ENCODE data around the gene MAST2.
"Not testable (repeated sequence)": the region's sequence is repeated elsewhere in the genome, so short reads cannot be mapped to it uniquely, and the experiment has no call there.

Gene MAST2

DNA sequence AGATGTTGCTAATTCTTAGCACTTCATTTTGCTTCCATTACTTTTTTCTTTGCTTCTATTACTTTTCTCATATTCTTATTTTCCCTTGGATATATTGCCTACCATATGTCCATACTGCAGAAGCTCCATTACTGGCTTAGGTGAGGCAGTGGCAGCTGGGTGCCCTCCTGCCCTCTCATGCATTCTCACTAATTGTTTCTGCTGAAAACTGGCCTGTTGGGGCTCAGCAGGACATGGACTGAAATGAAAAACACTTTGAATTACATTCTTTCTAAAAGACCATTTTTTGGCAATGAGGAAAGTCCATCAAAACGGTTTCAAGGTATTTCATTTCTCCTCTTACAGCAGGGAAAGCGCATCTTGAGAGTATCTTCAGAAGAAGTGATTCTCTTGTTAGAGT, 122.9 kb downstream of the MAST2 start:
- Histone ChIP-seq H3K36me3 (ENCODE audit: control insufficient read depth in 1 of 2, insufficient read depth in 2 of 2, low read length in 2 of 2) (no peaks in the 10 kb centered on the region), H3K27ac (ENCODE audit: low read length) (no peak overlapping the region), H3K9me3 (ENCODE audit: control insufficient read depth in 1 of 2, low read length in 2 of 2) (no peaks in the 10 kb centered on the region), H3K27me3 (ENCODE audit: low read depth, low read length) (no peaks in the 10 kb centered on the region), H3K4me1 (ENCODE audit: control insufficient read depth in 1 of 2, insufficient read depth in 2 of 2, low read length in 2 of 2) (peaks cover 0 to 8% of the 10 kb centered on the region in 2 donors), H3K4me3 (ENCODE audit: low read depth in 1 of 2, low read length in 2 of 2) (no peak overlapping the region)

DNA sequence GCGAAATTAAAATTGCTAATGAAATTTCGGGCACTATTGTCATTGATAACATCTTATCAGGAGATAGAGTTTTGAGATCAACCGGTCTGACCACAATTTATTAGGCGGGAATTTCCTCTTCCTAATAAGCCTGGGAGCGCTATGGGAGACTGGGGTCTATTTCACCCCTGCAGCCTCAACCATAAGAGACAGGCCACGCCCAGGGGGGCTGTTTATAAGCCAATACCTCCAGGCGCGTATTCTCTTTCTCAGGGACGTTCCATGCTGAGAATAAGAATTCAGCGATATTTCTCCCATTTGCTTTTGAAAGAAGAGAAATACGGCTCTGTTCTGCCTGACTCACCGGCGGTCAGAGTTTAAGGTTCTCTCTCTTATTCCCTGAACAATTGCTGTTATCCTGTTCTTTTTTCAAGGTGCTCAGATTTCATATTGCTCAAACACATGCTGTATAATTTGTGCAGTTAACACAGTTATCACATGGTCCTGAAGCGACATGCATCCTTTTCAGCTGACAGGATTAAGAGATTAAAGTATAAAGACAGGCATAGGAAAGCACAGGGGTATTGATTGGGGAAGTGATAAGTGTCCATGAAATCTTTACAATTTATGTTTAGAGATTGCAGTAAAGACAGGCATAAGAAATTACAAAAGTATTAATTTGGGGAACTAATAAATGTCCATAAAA, 124.0 kb downstream of the MAST2 start:
- H3K4me3 ChIP-seq (ENCODE audit: low read depth in 1 of 2, low read length in 2 of 2); H3K4me1 ChIP-seq (ENCODE audit: control insufficient read depth in 1 of 2, insufficient read depth in 2 of 2, low read length in 2 of 2); H3K36me3 ChIP-seq (ENCODE audit: control insufficient read depth in 1 of 2, insufficient read depth in 2 of 2, low read length in 2 of 2); H3K27ac ChIP-seq (ENCODE audit: low read length); H3K9me3 ChIP-seq (ENCODE audit: control insufficient read depth in 1 of 2, low read length in 2 of 2); H3K27me3 ChIP-seq (ENCODE audit: low read depth, low read length): not testable (repeated sequence)

DNA sequence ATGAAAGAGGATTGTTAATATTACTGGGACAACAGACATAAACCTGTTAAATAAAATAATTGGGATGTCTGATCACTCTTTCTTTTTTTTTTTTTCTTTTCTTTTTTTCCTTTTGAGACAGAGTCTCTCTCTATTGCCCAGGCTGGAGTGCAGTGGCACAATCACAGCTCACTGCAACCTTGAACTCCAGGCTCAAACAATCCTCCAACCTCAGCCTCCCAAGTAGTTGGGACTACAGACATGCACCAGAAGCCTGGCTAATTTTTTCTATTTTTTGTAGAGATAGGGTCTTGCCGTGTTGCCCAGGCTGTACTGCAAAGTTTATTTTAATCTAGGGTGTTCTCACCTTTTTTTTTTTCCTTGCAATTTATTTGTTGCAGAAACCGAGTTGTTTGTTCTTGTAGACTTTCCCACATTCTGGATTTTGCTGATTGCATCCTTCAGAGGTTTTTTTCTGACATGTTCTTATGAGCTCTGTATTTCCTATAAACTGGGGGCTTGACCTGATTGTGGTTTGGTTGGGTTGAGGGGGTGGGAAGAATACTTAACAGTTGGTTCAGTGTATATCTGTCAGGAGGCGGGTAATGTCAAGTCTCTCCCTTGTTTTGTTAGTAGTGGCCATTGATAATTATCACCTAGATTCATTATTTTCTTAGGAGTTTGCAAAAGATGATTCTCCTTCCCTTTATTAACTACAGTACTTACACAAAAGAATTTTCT, 125.2 kb downstream of the MAST2 start:
- Histone ChIP-seq H3K4me3 (ENCODE audit: low read depth in 1 of 2, low read length in 2 of 2) (no peak overlapping the region), H3K27me3 (ENCODE audit: low read depth, low read length) (no peaks in the 10 kb centered on the region), H3K4me1 (ENCODE audit: control insufficient read depth in 1 of 2, insufficient read depth in 2 of 2, low read length in 2 of 2) (peaks cover 0 to 8% of the 10 kb centered on the region in 2 donors), H3K9me3 (ENCODE audit: control insufficient read depth in 1 of 2, low read length in 2 of 2) (no peaks in the 10 kb centered on the region), H3K27ac (ENCODE audit: low read length) (no peak overlapping the region), H3K36me3 (ENCODE audit: control insufficient read depth in 1 of 2, insufficient read depth in 2 of 2, low read length in 2 of 2) (no peaks in the 10 kb centered on the region)

DNA sequence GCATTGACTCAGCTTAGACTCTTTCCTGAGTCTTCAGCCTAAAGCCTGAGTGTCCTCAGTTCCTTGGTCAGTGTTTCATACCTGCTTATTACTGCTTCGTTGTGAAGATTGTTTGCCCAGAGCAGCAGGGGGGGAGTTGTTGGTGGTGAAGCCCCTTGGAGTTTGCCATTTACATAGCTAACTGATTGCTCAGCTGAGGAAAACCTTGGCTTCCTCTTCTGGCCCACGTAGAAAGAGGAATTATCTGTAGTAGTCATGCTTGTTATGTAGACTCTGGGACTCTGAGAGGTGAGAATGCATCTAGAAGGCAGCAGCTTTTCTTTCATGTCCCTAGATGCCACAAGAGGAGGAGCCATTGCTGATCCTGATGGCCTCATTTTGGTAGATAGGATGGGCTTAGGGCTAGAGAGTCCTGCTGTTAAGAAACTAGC, 125.9 kb downstream of the MAST2 start:
- H3K4me1 ChIP-seq (ENCODE audit: control insufficient read depth in 1 of 2, insufficient read depth in 2 of 2, low read length in 2 of 2): peaks cover 0 to 8% of the 10 kb centered on the region in 2 donors
- no peaks in the 10 kb centered on the region for H3K9me3 ChIP-seq (ENCODE audit: control insufficient read depth in 1 of 2, low read length in 2 of 2)
- H3K27me3 ChIP-seq (ENCODE audit: low read depth, low read length): no peaks in the 10 kb centered on the region
- H3K27ac ChIP-seq (ENCODE audit: low read length): no peak overlapping the region
- H3K36me3 ChIP-seq (ENCODE audit: control insufficient read depth in 1 of 2, insufficient read depth in 2 of 2, low read length in 2 of 2): no peaks in the 10 kb centered on the region
- no peak overlapping the region for H3K4me3 ChIP-seq (ENCODE audit: low read depth in 1 of 2, low read length in 2 of 2)

DNA sequence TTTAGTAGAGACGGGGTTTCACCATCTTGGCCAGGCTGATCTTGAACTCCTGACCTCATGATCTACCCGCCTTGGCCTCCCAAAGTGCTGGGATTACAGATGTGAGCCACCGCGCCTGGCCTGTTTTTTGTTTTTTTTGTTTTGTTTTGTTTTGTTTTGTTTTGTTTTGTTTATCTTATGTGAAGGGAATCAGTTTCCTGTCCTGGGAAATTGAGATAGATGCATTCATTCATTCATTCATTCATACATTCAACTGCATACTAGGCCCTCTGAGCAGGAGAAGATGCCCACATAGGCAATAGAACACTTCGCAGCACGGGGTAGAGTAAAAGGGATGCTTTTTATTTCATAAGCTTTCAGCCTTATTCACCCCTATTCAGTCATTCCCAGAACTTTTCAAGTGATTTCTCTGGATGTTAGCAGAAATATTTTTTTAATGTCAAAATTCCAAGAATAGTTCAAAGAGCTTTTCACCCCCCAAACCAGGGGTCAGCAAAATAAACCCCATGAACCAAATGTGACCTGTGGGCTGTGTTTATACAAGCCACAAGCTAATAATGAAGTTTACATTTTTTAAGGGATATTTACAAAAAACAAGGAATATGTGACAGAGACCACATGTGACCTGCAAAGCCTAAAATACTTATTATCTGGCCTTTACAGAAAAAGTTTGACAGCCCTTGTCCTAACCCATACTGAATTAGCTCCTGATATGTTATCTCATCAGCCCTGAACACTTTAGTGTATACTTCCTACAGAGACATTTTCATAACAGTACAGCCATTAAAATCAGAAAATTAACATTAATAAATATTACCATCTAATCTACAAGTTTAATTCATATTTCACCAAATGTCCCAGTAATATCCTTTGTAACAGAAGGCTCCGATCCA, 127.1 kb downstream of the MAST2 start:
- no peak overlapping the region for H3K4me3 ChIP-seq (ENCODE audit: low read depth in 1 of 2, low read length in 2 of 2)
- no peaks in the 10 kb centered on the region for H3K27me3 ChIP-seq (ENCODE audit: low read depth, low read length)
- H3K27ac ChIP-seq (ENCODE audit: low read length): no peak overlapping the region
- H3K9me3 ChIP-seq (ENCODE audit: control insufficient read depth in 1 of 2, low read length in 2 of 2): no peaks in the 10 kb centered on the region
- H3K36me3 ChIP-seq (ENCODE audit: control insufficient read depth in 1 of 2, insufficient read depth in 2 of 2, low read length in 2 of 2): no peaks in the 10 kb centered on the region
- H3K4me1 ChIP-seq (ENCODE audit: control insufficient read depth in 1 of 2, insufficient read depth in 2 of 2, low read length in 2 of 2): peaks cover 0 to 8% of the 10 kb centered on the region in 2 donors

DNA sequence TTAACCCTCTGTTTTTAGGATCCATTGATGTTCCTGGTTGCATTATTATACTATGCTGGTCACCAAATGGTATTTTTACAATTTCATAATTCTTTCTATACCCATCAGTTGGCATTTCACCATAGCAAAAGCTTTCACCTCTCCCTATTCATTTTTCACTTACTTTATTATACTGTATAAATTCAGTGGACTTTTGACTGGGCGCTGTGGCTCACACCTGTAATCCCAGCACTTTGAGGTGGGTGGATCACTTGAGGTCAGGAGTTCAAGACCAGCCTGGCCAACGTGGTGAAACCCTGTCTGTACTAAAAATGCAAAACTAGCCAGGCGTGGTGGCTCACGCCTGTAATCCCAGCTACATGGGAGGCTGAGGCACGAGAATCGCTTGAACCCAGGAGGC, 128.8 kb downstream of the MAST2 start:
- not testable (repeated sequence) for H3K4me3 ChIP-seq (ENCODE audit: low read depth in 1 of 2, low read length in 2 of 2); H3K27ac ChIP-seq (ENCODE audit: low read length); H3K27me3 ChIP-seq (ENCODE audit: low read depth, low read length); H3K9me3 ChIP-seq (ENCODE audit: control insufficient read depth in 1 of 2, low read length in 2 of 2); H3K4me1 ChIP-seq (ENCODE audit: control insufficient read depth in 1 of 2, insufficient read depth in 2 of 2, low read length in 2 of 2); H3K36me3 ChIP-seq (ENCODE audit: control insufficient read depth in 1 of 2, insufficient read depth in 2 of 2, low read length in 2 of 2)

DNA sequence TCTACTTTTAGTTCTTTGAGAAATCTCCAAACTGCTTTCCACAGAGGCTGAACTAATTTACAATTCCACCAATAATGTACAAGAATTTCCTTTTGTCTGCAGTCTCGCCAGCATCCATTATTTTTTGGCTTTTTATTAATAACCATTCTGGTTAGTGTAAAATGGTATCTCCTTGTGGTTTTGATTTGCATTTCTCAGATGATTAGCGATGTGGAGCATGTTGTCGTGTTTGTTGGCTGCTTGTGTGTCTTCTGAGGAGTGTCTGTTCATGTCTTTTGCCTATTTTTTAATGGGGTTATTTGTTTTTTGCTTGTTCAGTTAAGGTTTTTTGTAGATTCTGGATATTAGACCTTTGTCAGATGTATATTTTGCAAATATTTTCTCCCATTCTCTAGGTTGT, 131.5 kb downstream of the MAST2 start:
- Histone ChIP-seq H3K9me3 (ENCODE audit: control insufficient read depth in 1 of 2, low read length in 2 of 2) (no peaks in the 10 kb centered on the region), H3K27ac (ENCODE audit: low read length) (no peak overlapping the region), H3K27me3 (ENCODE audit: low read depth, low read length) (no peaks in the 10 kb centered on the region), H3K36me3 (ENCODE audit: control insufficient read depth in 1 of 2, insufficient read depth in 2 of 2, low read length in 2 of 2) (no peaks in the 10 kb centered on the region), H3K4me3 (ENCODE audit: low read depth in 1 of 2, low read length in 2 of 2) (no peak overlapping the region), H3K4me1 (ENCODE audit: control insufficient read depth in 1 of 2, insufficient read depth in 2 of 2, low read length in 2 of 2) (no peaks in the 10 kb centered on the region)

DNA sequence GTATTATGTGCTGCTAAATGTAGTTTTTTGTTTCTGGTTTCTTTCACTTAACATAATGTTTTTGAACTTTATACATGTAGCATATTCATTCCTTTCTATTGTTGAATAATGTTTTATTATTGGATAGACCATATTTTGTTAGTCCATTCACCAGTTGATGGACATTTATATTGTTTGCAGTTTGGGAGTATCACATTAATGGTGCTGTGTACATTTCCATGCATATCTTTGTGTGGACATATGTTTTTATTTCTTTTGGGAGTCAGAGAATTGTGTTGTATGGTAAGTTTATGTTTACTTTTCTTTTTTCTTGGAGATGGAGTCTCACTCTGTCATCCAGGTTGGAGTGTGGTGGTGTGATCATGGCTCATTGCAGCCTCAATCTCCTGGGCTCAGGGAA, 134.6 kb downstream of the MAST2 start:
- no peaks in the 10 kb centered on the region for H3K27me3 ChIP-seq (ENCODE audit: low read depth, low read length)
- no peaks in the 10 kb centered on the region for H3K36me3 ChIP-seq (ENCODE audit: control insufficient read depth in 1 of 2, insufficient read depth in 2 of 2, low read length in 2 of 2)
- H3K4me1 ChIP-seq (ENCODE audit: control insufficient read depth in 1 of 2, insufficient read depth in 2 of 2, low read length in 2 of 2): no peaks in the 10 kb centered on the region
- H3K27ac ChIP-seq (ENCODE audit: low read length): no peak overlapping the region
- no peak overlapping the region for H3K4me3 ChIP-seq (ENCODE audit: low read depth in 1 of 2, low read length in 2 of 2)
- H3K9me3 ChIP-seq (ENCODE audit: control insufficient read depth in 1 of 2, low read length in 2 of 2): no peaks in the 10 kb centered on the region

DNA sequence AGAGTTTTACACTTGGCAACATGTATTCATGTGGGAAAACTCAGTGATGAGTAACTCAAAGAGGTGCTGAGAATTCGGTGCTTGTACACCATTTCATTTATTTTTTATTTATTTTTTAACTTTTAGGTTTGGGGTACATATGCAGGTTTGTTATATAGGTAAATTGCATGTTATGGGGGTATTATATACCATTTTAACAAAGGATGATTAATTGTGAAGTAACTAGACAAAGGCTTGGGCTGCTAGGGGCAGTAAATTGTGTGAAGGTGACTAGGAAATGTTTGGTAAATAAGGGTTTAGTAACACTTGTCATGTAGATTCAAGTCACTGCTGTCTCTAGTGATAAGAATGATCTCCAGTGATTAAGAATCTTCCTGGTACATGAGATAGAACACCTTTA, 139.0 kb downstream of the MAST2 start:
- Histone ChIP-seq H3K9me3 (ENCODE audit: control insufficient read depth in 1 of 2, low read length in 2 of 2) (no peaks in the 10 kb centered on the region), H3K4me3 (ENCODE audit: low read depth in 1 of 2, low read length in 2 of 2) (no peak overlapping the region), H3K36me3 (ENCODE audit: control insufficient read depth in 1 of 2, insufficient read depth in 2 of 2, low read length in 2 of 2) (no peaks in the 10 kb centered on the region), H3K4me1 (ENCODE audit: control insufficient read depth in 1 of 2, insufficient read depth in 2 of 2, low read length in 2 of 2) (peaks cover 0 to 4% of the 10 kb centered on the region in 2 donors), H3K27me3 (ENCODE audit: low read depth, low read length) (no peaks in the 10 kb centered on the region), H3K27ac (ENCODE audit: low read length) (no peak overlapping the region)

DNA sequence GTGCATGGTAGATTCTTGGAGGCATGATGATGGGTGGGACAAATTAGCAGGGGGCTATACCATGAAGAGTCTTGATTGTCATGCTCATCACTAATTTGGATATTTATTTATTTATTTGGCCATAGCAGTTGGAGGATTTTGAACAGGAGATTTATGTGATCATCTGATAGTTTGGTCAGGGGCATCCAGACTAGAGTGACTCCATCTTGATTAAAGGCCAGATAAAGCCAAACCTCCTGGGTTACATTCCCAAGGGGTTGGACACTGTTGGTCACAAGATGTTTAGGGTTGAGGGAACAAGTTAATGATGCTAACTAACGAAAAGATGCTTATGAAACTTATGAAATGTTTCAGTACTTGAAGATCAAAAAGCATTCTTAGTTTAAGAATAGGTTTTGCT, 139.8 kb downstream of the MAST2 start:
- Histone ChIP-seq H3K4me3 (ENCODE audit: low read depth in 1 of 2, low read length in 2 of 2) (no peak overlapping the region), H3K36me3 (ENCODE audit: control insufficient read depth in 1 of 2, insufficient read depth in 2 of 2, low read length in 2 of 2) (no peaks in the 10 kb centered on the region), H3K9me3 (ENCODE audit: control insufficient read depth in 1 of 2, low read length in 2 of 2) (no peaks in the 10 kb centered on the region), H3K27me3 (ENCODE audit: low read depth, low read length) (no peaks in the 10 kb centered on the region), H3K27ac (ENCODE audit: low read length) (no peak overlapping the region), H3K4me1 (ENCODE audit: control insufficient read depth in 1 of 2, insufficient read depth in 2 of 2, low read length in 2 of 2) (peaks cover 0 to 4% of the 10 kb centered on the region in 2 donors)

DNA sequence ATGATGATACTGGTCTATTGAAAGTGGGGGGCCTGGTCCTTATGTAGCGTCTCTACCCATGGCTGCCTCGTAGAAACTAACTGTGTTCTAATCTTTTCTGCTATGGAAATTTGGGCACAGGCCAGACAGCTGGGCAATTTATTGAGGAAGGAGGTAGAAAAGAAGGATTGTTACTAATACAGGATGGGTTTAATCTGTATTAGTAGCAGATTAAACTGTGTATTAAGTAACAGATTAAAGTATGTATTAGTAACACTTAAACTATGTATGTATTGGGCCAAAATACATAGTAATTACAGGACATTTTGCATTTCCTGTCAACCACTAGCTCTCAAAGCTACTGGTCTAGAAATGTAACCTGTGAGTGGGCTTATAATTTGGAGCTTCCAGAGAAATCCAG, 142.0 kb downstream of the MAST2 start:
- Histone ChIP-seq H3K27me3 (ENCODE audit: low read depth, low read length) (no peaks in the 10 kb centered on the region), H3K27ac (ENCODE audit: low read length) (no peak overlapping the region), H3K9me3 (ENCODE audit: control insufficient read depth in 1 of 2, low read length in 2 of 2) (no peaks in the 10 kb centered on the region), H3K4me1 (ENCODE audit: control insufficient read depth in 1 of 2, insufficient read depth in 2 of 2, low read length in 2 of 2) (peaks cover 0 to 4% of the 10 kb centered on the region in 2 donors), H3K36me3 (ENCODE audit: control insufficient read depth in 1 of 2, insufficient read depth in 2 of 2, low read length in 2 of 2) (no peaks in the 10 kb centered on the region), H3K4me3 (ENCODE audit: low read depth in 1 of 2, low read length in 2 of 2) (no peak overlapping the region)

Data from muscle layer of duodenum (tissue), 2 donors.